Neural crest cell (in vitro differentiated cells): ENCODE measurements around the gene HLA-DQB1. TPM values are rescaled to one million over a fixed set of nuclear protein-coding genes. Genes with fewer than 3 reads are reported as not detected.
"Not testable (repeated sequence)": the region's sequence is repeated elsewhere in the genome, so short reads cannot be mapped to it uniquely, and the experiment has no call there.

ENCODE experiments used
- DNase-seq: peaks from one replicate; pipeline ENCODE4 v3.0.0; 2021; ENCODE audit warnings: low read depth, mixed read lengths, low spot score
- H3K27ac Mint-ChIP-seq: one replicate; pipeline ENCODE4 v1.8.0; 2021; ENCODE audit warnings: mild to moderate bottlenecking, mixed read lengths; ENCODE audit not compliant: unreplicated experiment
- H3K27me3 Mint-ChIP-seq: 2 replicates; pipeline ENCODE4 v1.8.0; 2021; ENCODE audit warnings: low read depth, mild to moderate bottlenecking, mixed read lengths
- H3K36me3 Mint-ChIP-seq: 2 replicates; pipeline ENCODE4 v1.8.0; 2021; ENCODE audit warnings: low read depth, mild to moderate bottlenecking, mixed read lengths
- H3K4me1 Mint-ChIP-seq: 2 replicates; pipeline ENCODE4 v1.8.0; 2021; ENCODE audit warnings: mixed read lengths
- H3K4me3 Mint-ChIP-seq: one replicate; pipeline ENCODE4 v1.8.0; 2021; ENCODE audit warnings: mild to moderate bottlenecking, mixed read lengths
- H3K9me3 Mint-ChIP-seq: 2 replicates; pipeline ENCODE4 v1.8.0; 2021; ENCODE audit warnings: mixed read lengths
- long read RNA-seq: library from polyadenylated mRNA; unstranded; transcript quantifications from one replicate; pipeline ENCODE4 v2.0.0, GENCODE V29; 2020
- total RNA-seq: library from RNA; stranded (reverse); gene quantifications from 2 replicates; pipeline ENCODE4 v1.2.1, GENCODE V29; 2021
- TF ChIP-seq, protein P1 (sequence below): fragments of 200-600 bp; sonication (generic); conservative IDR thresholded peaks from 2 replicates; pipeline ENCODE4 v1.5.0; 2021; ENCODE audit warnings: antibody characterized with exemption, mild to moderate bottlenecking

HLA-DQB1 gene
- 0.18 and 0.23 TPM in 2 replicates for total RNA-seq
- long read RNA-seq = 0 reads

DNA sequence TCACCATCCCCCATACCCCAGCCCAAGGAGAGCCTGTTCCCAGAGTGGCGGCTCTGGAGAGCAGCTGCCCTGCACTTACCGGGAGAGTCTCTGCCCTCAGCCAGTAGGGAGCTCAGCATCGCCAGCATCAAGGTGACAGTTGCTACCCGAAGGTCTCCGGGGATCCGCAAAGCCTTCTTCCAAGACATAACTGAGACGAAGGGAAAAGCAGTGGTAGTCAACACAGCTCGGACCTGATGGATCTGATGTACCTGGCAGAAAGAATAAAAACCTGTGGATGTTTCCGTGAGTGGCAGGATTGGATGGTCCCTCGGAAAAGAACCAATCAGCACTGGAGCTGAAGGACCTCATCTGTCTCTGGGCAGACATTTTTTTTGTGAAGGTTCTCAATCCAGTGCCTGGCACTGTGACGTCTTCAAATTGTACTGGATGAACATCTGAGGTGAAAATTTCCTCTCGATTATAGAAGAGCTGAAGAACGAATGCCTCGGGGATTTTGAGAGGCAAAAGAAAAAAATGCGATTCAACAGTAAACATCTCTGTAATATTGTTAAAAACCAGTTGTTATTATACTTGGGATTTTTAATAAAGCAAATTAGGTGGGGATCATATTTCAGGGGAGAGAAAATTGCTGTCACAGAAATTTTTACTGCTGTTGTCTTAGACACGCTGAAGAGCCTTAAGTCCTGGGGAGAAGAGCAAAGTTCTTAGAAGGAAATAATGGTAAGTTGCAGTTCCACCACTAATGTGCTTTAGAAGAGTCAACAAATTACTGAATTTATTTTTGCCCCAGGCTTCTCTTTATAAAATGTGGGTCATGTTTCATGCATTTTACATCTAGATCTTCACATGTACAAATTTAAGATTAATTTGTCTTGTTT, at the start of gene HLA-DQB1:
HLA-DQB1 (minus strand) TSS at position 238 of the 881 bp plus-strand sequence; CDS start at position 188, 50 bp downstream.
- H3K36me3 Mint-ChIP-seq = no peaks in the 10 kb centered on the region
- no peak within 1 kb of the TSS for H3K27ac Mint-ChIP-seq
- H3K27me3 Mint-ChIP-seq = peaks cover 90% of the 10 kb centered on the region
- DNase-seq = peak; percentile 23
- peaks cover 2% of the 10 kb centered on the region for H3K9me3 Mint-ChIP-seq
- TF ChIP-seq, protein P1, sequence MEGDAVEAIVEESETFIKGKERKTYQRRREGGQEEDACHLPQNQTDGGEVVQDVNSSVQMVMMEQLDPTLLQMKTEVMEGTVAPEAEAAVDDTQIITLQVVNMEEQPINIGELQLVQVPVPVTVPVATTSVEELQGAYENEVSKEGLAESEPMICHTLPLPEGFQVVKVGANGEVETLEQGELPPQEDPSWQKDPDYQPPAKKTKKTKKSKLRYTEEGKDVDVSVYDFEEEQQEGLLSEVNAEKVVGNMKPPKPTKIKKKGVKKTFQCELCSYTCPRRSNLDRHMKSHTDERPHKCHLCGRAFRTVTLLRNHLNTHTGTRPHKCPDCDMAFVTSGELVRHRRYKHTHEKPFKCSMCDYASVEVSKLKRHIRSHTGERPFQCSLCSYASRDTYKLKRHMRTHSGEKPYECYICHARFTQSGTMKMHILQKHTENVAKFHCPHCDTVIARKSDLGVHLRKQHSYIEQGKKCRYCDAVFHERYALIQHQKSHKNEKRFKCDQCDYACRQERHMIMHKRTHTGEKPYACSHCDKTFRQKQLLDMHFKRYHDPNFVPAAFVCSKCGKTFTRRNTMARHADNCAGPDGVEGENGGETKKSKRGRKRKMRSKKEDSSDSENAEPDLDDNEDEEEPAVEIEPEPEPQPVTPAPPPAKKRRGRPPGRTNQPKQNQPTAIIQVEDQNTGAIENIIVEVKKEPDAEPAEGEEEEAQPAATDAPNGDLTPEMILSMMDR = no peak
- peak within 1 kb of the TSS; percentile 75 for H3K4me3 Mint-ChIP-seq
- H3K4me1 Mint-ChIP-seq = peaks cover 11% of the 10 kb centered on the region

- no peak for DNase-seq
- no peak overlapping the region for H3K4me3 Mint-ChIP-seq
- no peak overlapping the region for H3K27ac Mint-ChIP-seq
- TF ChIP-seq, protein P1 = no peak
- no peaks in the 10 kb centered on the region for H3K36me3 Mint-ChIP-seq
- H3K4me1 Mint-ChIP-seq = no peaks in the 10 kb centered on the region
- peaks cover 7% of the 10 kb centered on the region for H3K27me3 Mint-ChIP-seq
- no peaks in the 10 kb centered on the region for H3K9me3 Mint-ChIP-seq
Observed at GRCh38 chr6:32713241-32713640, 46.8 kb upstream of the HLA-DQB1 start.

DNA sequence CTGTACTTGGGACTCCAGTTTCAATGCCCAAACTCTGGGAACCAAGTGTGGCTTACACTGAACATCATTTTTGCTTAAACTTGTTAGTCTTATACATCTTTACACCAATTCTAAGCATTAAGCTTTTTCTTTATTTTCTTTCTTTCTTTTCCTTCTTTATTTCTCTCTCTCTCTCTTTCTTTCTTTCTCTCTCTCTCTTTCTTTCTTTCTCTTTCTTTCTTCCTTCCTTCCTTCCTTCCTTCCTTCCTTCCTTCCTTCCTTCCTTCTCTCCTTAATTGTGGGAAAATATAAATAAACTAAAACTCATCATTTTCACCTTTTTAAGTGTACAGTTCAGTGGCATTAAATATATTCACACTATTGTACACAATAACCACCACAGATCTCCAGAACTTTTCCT, 43.2 kb upstream of the HLA-DQB1 start:
- Mint-ChIP-seq H3K4me3 (no peak overlapping the region), H3K9me3 (no peaks in the 10 kb centered on the region), H3K4me1 (no peaks in the 10 kb centered on the region), H3K27ac (no peak overlapping the region), H3K27me3 (peaks cover 11% of the 10 kb centered on the region), H3K36me3 (no peaks in the 10 kb centered on the region)
- TF ChIP-seq, protein P1 = no peak
- no peak for DNase-seq

DNA sequence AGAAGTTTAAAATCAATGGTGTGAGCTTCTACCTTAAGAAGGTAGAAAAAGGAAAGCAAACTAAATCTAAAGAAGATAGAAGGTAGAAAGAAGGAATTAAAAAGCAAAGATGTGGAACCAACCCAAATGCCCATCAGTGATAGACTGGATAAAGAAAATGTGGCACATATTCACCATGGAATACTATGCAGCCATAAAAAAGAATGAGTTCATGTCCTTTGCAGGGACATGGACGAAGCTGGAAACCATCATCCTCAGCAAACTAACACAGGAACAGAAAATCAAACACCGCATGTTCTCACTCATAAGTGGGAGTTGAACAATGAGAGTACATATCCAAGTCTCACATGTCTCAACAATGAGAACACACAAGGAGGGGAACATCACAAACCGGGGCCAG, 38.7 kb upstream of the HLA-DQB1 start:
- not testable (repeated sequence) for H3K27ac Mint-ChIP-seq, DNase-seq, H3K36me3 Mint-ChIP-seq, H3K4me1 Mint-ChIP-seq, H3K4me3 Mint-ChIP-seq, H3K9me3 Mint-ChIP-seq
- peaks cover 45% of the 10 kb centered on the region for H3K27me3 Mint-ChIP-seq

- Mint-ChIP-seq H3K4me1 (no peaks in the 10 kb centered on the region), H3K27me3 (peaks cover 51% of the 10 kb centered on the region), H3K9me3 (no peaks in the 10 kb centered on the region), H3K36me3 (no peaks in the 10 kb centered on the region), H3K27ac (no peak overlapping the region), H3K4me3 (no peak overlapping the region)
- DNase-seq = no peak
- TF ChIP-seq, protein P1 = no peak
Observed at GRCh38 chr6:32703347-32703746, 36.9 kb upstream of the HLA-DQB1 start.

DNA sequence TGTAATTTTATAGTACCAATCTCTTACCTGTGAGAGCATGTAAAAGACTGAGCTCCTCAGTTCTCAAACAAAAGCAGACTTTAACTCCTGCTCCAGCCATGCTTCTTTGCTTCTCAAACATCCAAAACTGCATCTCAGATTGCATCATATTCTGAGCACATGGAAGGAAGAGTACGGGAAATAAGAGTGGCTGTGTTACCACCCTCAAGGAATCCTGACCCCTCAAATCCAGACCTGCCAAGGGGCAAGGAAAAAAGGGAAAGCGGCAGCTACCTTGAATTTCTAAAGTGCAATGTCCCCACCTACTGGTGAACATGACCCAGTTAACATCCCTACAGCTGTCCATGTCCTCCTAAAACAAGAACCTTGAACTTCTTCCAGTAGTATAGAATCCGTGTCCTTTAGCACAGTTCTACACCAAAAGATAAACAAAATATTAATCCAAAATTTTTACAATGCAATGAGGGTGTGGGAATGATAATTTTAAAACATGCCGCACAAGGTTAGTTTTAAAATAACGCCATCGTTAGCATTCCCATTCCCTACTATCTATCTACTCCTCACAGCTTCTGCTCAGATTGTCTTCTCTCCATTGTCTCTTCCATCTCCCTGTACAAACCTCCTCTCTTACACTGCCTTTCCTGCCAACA, 34.1 kb upstream of the HLA-DQB1 start:
- Mint-ChIP-seq H3K27ac (no peak overlapping the region), H3K4me3 (no peak overlapping the region), H3K9me3 (no peaks in the 10 kb centered on the region), H3K4me1 (no peaks in the 10 kb centered on the region), H3K27me3 (peaks cover 74% of the 10 kb centered on the region), H3K36me3 (no peaks in the 10 kb centered on the region)
- DNase-seq = peak; percentile 48
- TF ChIP-seq, protein P1 = peak; percentile 83
